ENCODE results near the gene ATP4A. TPM values are rescaled to one million over a fixed set of nuclear protein-coding genes. Genes with fewer than 3 reads are reported as not detected.
"Not testable (repeated sequence)": the region's sequence is repeated elsewhere in the genome, so short reads cannot be mapped to it uniquely, and the experiment has no call there.

Gene ATP4A
- total RNA-seq = not detected in 2 replicates

DNA sequence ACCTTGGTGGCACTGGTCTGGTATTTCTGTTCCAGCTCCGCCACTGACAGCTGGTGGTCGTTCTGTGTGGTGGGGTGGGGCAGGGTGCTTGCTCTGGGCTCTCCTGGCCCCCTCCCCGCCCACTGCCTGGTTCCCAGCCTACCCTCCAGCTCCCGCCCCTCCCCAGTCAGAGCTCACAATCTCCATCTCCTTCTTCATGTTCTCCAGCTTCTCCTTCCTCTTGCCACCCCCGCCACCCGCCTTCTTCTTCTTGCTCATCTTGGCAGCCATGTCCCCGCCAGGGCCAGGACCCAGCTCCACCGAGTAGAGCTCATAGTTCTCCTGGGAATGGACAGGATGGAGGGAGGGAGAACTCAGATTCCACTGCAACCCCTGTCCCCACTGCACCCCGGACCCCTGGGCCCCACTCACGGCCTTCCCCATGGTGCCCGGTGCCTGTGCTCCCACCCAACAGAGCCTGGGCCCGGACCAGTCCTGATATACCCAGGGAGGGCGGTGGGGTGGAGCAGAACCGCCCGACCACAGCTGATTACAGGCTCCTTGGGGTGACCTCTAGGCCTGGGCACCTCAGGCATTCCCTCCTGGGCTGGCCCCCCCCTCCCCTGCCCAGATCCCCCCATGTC, at the start of gene ATP4A:
TSS of gene ATP4A (minus strand) at position 452 of the 623 bp plus-strand sequence. CDS start at position 423, 29 bp downstream.
- intact Hi-C loops (cut with micrococcal nuclease) = no loop called here

DNA sequence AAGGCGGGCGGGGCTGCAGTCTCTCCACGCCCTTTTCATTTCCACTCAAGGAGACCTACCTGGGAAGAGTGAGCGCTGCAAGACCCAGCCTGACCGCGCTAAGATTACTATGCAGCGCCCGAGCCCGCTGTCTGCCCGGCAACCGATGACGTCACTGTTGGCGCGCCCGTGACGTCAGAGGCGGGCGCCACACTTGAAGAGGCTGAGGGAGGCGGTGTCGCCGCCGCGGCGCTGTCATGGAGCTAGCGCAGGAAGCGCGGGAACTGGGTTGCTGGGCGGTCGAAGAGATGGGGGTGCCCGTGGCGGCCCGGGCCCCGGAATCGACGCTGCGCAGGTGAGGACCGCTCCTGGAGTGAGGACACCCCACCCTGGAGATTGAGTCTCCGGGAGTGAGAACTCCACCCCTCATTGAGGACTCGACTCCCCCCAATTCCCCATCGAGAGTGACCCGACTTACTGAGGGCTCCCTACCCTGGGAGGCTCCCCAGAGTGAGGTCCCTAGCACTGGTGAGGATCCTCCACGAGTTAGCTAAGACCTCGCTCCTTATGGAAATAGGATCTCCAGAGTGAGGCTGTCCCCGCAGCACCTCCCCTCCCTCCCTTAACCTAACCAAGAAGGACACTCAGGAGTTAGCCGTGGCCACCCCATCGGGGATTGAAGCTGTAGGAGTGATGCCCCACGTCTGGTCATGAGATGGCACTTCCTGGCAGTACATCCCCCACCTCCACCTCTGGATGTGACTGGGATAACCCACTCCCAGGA, 49.3 kb upstream of the ATP4A start, which contains the start of gene HAUS5:
TSS of gene HAUS5 (plus strand) at position 177 of the 763 bp plus-strand sequence. CDS start at position 237, 60 bp downstream.
- intact Hi-C loops (cut with micrococcal nuclease) = loop anchor here (1.0 kb wide), 4 partner anchors 16 to 66 kb away; partner anchors contain the start of gene COX6B1

DNA sequence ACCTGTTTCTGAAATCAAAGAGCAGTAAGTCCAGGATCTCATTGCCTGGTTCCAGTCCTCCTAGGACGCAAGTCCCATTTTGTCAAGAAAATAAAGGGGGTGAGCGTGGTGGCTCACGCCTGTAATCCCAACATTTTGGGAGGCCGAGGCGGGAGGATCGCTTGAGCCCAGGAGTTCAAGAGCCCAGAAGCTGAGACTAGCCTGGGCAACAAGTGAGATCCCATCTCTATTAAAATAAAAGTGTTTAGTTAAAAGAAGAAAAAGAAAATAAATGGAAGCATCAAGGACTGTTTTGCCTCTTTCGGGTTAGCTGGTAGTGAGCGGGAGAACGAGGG, 48.7 kb upstream of the ATP4A start:
- intact Hi-C loops (cut with micrococcal nuclease) = loop anchor here (1.0 kb wide), 4 partner anchors 16 to 66 kb away; partner anchors contain the start of gene COX6B1

DNA sequence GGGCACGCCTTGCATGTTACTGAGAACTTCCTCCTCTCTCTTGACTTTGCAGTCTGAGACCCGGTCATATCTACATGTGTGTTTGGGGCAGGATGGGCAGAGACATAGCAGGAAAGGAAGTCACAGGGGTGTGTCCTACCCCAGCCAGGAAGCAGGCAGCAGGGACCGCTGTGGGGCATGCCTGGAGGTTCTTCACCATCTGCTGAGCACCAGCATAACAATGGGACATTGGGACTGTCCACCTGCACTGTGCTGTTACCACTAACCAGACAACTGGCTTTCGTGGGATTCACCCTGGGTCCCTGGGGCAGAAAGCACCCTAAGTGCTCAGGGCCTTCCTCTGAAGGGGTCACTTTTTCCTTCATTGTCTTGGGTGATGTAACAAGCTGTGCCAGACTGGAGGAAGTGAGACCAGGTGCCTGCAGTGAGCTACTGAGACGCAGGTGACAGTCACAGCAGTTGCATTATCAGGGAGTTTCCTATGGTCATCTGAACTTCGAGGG, 46.4 kb upstream of the ATP4A start:
- intact Hi-C loops (cut with micrococcal nuclease) = no loop called here

DNA sequence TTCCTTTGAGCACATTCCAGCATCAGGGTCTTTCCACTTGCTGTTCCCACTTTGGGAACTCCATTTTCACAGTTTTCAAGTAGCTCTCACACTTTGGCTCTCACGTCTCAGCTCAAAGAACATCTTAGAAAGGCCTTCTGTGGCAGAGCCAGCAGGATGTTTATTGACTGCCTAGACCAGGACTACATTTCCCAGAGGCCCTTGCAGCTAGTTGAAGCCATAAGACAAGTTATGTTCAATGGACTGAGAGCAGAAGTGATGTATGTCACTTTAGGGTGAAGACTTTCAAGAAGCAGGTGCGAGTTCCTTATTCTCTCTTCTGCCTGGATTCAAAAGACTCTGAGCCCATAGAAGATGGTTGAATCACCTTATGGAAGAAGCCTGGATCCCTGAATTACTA, 44.8 kb upstream of the ATP4A start:
- intact Hi-C loops (cut with micrococcal nuclease) = no loop called here

DNA sequence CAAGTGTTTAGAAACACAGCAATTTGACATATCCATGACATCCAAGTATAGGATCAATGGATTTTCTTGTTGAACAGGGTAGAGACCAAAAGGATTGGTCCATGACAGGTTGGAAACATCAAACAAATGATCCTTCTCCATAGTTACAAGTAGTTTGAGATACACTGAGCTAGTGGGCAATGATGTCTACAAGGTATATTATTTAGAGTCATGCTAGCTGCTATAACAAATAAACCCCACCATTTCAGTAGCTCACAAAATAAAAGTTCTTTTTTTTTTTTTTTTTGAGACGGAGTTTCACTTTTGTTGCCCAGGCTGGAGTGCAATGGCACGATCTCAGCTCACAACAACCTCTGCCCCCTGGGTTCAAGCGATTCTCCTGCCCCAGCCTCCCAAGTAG, 44.2 kb upstream of the ATP4A start:
- intact Hi-C loops (cut with micrococcal nuclease) = no loop called here

DNA sequence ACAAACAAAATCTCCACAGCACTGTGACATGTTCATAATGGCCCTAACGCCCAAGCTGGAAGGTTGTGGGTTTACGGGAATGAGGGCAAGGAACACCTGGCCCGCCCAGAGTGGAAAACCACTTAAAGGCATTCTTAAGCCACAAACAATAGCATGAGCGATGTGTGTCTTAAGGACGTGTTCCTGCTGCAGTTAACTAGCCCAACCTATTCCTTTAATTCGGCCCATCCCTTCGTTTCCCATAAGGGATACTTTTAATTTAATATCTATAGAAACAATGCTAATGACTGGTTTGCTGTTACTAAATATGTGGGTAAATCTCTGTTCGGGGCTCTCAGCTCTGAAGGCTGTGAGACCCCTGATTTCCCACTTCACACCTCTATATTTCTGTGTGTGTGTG, 43.7 kb upstream of the ATP4A start:
- intact Hi-C loops (cut with micrococcal nuclease) = not testable (repeated sequence)

DNA sequence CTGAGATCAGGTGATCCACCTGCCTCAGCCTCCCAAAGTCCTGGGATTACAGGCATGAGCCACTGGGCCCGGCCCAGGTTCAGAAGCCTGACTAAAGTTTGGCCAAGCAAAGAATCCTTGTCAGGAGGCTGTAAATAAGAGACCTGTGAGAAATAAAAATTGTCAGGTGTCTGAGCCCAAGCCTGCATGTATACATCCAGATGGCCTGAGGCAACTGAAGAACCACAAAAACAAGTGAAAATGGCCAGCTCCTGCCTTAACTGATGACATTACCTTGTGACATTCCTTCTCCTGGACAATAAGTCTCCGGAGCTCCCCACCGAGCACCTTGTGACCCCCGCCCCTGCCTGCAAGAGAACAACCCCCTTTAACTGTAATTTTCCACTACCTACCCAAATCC, 41.0 kb upstream of the ATP4A start:
- intact Hi-C loops (cut with micrococcal nuclease) = not testable (repeated sequence)

DNA sequence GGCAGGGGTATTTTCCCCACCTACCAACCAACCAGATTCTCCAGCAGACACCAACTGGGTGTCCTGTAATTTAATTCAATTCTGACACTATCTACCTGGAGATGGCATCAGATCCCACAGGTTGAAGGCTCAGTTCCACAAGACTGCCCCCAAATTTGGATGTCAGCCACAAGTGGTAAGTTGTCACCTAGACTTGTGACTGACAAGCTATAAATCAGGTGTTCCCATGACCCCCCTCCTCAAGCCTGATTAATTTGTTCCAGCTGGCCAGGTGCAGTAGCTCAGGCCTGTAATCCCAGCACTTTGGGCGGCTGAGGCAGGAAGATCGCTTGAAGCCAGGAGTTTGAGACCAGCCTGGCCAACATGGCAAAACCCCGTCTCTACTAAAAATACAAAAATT, 38.5 kb upstream of the ATP4A start:
- intact Hi-C loops (cut with micrococcal nuclease) = no loop called here

DNA sequence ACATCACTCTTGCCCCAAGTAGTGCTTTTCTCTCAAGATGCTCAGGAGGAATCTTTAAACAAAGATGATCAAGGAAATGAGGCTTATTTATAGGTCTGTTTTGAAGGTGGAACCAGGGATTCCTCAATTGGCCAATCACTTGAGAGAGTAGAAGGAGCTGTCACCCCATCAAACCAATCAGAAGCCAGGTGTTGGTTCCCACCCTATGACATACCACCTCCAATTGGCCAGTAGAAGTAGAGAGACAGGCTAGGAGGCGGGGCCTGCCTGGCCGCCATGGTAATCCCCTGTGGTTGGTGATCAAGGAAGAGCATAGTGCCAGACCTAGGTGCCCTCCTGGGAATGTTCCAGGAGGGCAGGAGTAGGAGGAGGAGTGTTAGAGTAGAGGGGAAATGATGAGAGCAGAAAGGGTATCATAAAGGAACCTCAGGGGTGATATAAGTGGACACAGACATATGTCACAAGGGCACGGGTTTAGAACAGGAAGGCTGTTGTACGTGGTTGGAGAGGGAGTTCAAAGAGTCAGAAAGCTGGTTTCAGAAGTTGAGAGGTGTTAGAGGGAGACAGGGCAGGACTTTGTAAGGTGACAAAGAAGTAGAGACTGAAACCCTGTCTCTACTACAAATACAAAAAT, 33.0 kb upstream of the ATP4A start:
- intact Hi-C loops (cut with micrococcal nuclease) = no loop called here

DNA sequence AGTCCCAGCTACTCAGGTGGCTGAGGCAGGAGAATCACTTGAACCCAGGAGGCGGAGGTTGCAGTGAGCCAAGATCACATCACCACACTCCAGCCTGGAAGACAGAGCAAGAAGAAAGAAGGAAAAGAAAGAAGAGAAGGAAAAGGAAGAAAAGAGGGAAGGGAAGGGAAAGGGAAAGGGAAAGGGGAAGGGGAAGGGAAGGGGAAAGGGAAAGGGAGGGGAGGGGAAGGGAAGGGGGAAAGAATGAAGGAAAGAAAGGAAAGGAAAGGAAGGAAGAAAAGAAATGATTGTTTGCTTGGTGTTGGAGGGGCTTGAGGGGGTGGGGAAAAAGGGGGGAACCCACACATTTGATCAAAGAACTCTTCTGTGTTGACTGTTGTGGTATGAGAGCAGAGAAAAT, 32.5 kb upstream of the ATP4A start:
- intact Hi-C loops (cut with micrococcal nuclease) = no loop called here

DNA sequence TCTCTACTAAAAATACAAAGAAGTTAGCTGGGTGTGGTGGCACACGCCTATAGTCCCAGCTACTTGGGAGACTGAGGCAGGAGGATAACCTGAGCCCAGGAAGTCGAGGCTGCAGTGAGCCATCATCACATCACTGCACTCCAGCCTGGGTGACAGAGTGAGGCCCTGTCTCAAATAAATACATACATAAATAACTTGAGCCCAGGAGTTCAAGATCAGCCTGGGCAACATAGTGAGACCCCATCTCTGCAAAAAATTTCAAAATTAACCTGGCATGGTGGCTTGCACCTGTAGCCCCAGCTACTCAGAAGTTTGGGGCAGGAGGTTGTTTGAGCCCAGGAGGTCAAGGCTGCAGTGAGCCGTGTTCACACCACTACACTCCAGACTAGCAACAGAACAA, 31.6 kb upstream of the ATP4A start:
- intact Hi-C loops (cut with micrococcal nuclease) = not testable (repeated sequence)

DNA sequence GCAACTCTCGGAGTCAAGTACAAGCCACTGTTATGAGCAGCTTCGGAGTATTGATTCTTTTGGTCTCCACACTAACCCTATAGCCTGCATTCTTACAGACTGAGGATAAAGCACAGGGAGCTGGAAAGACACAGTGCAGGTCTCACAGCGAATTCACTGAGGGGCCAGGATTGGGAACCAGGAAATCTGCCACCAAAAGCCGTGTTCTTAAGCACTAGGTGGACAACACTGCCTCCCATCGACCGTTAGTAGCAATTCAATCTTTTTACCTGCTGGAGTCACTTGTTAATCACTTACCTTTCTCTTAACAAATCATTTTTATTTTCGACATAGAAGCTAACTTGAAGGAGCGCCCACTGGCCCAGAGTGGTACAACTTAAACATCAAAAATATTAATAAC, 28.8 kb upstream of the ATP4A start:
- intact Hi-C loops (cut with micrococcal nuclease) = loop anchor here (1.0 kb wide), 2 partner anchors 43 to 82 kb away; no protein-coding TSS in a partner anchor

DNA sequence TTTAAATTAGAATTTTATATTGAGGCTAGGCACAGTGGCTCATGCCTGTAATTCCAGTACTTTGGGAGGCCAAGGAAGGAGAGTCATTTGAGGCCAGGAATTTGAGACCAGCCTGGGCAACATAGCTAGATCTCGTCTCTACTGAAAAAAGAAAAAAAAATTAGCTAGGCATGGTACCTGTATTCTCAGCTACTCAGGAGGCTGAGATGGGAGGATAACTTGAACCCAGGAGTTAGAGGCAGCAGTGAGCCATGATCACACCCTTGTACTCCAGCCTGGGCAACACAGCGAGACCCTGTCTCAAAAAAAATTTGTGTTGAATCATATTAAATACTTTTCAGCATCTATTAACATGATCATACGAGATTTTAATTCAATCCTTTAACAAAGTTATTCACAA, 27.4 kb upstream of the ATP4A start:
- intact Hi-C loops (cut with micrococcal nuclease) = no loop called here

DNA sequence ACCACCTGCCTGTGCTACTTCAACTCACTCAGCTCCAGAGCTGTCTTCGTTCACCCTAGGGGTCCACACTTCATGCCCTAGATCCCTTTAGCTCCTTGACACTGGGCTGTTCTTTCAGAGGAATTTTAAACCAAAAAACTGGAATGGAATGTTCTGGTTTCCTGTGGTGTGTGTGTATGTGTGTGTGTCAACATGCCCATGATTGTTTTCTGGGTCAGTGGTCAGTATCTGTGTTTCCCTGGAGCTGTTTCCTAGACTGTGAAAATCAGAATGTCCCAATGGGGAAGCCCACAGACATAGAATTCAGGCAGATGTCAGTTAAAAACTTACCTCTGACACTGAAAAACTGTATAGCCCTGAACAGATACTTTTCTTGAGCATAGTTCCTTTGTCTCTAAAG, 23.9 kb upstream of the ATP4A start:
- intact Hi-C loops (cut with micrococcal nuclease) = no loop called here

DNA sequence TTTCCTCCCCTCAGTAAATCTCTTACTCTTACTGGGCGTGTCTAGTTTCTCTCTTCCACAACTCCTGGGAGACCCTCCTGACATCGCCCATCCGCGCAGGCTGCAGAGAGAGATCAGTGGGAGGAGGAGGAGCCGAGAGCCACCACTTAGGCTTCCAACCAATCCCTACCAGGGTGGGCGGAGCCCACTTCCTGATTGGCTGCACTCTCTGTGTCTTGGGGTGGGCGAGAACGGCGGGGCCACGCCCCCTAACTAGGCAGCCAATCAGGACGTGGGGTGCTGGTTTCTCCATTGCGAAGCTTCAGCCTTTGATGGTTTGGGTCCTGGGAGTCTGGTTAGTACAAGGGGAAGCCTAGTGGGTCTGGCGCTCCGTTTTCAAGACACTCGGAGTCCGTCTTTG, 22.4 kb upstream of the ATP4A start, which contains the start of gene PMIS2:
TSS of gene PMIS2 (plus strand) at position 326 of the 400 bp plus-strand sequence. CDS start 87 bp downstream, outside the sequence.
- intact Hi-C loops (cut with micrococcal nuclease) = no loop called here

DNA sequence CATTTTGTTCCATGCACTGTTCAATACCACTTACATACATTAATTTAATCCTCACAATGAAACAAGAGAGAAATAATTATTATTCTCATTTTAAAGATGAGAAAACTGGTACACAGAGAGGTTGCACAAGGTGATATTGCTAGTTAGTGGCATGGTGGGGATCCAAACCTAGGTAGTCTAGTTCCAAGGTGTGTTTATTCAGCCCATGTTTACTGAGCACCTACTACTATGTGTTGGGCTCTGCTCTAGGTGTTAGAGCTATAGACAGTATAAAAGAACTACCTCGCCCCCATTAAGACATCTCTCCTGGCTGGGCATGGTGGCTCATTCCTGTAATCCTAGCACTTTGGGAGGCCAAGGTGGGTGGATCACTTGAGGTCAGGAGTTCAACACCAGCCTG, 19.3 kb upstream of the ATP4A start:
- intact Hi-C loops (cut with micrococcal nuclease) = no loop called here

DNA sequence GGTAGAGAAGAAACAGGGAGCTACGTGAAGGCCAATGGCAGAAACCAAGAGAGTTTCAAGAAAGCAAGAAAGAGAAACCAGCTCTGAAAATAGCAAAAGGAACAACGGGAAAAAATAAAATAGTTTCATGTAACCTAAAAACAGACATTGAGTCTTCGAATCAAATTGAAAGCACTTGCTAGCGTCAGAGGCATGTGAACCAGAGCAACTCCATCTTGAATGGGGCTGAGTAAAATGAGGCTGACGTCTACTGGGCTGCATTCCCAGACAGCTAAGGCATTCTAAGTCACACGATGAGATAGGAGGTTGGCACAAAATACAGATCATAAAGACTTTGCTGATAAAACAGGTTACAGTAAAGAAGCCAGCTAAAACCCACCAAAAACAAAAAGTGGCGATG, 15.2 kb upstream of the ATP4A start:
- intact Hi-C loops (cut with micrococcal nuclease) = no loop called here

DNA sequence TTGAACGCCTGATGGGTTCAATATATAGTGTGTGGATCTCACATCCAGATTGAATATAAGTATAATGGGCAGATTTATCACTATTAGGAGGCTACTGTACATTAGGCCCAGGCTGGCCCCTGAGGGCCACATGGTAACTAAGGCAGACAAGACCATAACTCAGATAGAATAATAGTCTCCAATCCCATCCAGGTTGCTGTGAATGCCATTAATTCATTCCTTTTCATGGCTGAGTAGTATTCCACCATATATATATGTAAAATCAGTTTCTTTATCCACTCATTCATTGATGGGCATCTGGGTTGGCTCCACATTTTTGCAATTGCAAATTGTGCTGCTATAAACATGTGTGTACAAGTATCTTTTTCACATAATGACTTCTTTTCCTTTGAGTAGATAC, 14.5 kb upstream of the ATP4A start:
- intact Hi-C loops (cut with micrococcal nuclease) = no loop called here

DNA sequence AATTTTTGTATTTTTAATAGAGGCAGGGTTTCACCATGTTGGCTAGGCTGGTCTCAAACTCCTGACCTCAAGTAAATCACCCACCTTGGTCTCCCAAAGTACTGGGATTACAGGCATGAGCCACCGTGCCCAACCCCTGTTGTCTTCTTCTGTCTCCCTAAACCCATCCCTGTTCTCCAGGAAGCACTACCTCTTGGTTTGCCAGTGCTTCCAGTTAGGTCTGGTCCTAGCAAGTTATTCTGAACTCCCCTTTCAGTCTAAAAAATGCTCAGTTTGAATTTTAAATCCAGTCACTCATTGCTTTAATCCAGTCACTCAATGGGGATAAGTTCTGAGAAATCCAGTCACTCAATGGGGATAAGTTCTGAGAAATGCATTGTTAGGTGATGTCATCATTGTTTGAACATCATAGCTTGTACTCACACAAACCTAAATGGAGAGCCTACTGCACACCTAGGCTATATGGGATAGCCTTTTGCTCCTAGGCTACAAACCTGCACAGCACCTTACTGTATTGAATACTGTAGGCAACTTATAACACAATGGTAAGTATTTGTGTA, 8.0 kb upstream of the ATP4A start:
- intact Hi-C loops (cut with micrococcal nuclease) = no loop called here

DNA sequence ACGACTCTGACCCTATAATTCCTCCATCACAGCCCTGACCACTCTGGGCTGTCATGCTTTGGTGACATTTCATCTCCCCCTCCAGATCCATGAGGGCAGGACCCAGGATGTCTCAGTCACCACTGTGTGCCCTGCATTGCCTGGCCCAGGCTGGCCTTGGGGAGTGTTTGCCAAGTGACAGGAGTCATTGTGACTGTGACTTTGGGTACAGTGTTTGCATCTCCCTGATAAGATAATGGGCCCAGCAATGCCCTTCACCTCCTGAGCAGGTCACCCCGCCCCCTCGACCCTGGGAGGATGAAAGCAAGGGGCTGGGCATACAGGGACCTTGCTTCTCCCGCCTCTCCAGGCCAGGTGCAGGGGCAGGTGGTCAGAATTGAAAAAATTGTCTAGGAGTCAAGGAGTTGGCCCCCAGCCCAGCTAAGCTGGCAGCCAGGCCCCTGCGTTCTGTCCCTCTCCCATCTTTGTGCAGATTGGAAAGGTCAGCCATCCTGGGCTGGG, 5.9 kb upstream of the ATP4A start:
- intact Hi-C loops (cut with micrococcal nuclease) = no loop called here

DNA sequence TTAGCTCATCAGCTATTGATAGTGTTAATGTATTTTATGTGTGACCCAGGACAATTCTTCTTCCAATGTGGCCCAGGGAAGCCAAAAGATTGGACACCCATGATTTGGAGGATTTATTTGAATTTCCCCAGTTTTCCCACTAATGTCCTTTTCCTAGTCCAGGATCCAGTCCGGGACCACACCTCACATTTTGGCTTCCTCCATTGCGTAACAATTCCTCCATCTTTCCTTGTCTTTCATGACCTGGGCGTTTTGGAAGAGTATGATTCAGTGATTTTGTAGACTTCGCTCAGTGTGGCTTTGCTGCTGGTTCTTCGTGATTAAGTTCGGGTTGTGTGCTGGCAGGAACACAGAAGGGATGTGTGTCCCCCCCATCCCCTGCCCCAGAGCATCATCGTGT, 3.3 kb upstream of the ATP4A start:
- intact Hi-C loops (cut with micrococcal nuclease) = no loop called here
